Fibroblast of the conjunctiva (primary cell): ENCODE data around the gene CARNS1.
A peak's percentile ranks its signal among the peaks of the same experiment; 100 is the strongest.
"Not testable (repeated sequence)": the region's sequence is repeated elsewhere in the genome, so short reads cannot be mapped to it uniquely, and the experiment has no call there.

Source experiments
- DNase-seq: peaks from one replicate; pipeline ENCODE4 v3.0.0-alpha.2; 2010; ENCODE audit warnings: low read depth

Gene CARNS1

DNA sequence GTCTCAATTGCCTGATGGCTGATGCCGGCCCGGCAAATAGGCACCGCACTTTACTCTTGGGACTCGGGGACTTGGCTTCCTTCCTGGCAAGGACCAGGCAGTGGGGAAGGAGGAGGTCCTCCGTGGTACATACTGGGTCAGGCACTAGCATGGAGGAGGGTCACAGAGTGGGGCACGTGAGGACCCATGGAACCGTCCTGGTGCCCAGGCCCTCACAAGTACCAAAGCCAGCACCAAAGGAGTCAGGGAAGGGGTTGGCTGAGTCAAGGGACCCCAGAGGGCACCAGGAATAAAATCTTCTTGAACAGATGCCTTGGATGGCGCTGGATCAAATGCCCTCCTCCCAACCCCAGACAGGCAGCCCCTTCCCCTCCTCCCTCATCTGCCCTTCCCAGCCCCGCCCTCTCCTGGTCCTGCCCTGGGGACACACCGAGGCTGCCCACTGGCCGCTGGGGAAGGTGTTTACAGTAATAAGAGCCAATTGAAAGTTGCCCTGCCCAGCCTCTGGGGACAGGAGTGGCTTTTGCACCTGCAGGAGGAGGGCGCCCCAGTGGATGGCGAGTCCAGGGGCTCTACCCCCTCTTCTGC, 5.6 kb upstream of the CARNS1 start:
- no peak for DNase-seq

DNA sequence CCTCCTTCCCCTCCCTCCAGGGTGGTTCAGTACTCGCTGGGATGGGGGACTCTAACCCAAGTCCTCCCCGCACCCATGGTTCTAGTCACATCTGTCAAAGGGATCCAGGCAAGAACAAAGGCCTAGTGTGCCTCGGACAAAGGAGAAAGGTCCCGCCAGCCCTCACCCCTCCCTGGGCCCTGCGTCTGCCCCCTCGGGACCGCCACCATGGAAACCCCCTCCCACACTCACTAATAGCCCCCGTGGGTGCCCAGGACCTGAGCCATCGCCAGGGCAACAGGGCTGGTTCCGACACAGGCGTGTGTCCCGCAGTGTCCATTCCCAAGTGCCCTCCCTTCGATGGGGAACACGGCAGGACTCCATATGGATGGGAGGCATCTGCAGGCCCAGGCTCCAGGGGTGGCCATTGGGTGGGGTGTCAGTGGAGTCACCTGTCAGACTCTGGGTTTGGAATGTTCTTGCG, 5.1 kb upstream of the CARNS1 start:
- no peak for DNase-seq

DNA sequence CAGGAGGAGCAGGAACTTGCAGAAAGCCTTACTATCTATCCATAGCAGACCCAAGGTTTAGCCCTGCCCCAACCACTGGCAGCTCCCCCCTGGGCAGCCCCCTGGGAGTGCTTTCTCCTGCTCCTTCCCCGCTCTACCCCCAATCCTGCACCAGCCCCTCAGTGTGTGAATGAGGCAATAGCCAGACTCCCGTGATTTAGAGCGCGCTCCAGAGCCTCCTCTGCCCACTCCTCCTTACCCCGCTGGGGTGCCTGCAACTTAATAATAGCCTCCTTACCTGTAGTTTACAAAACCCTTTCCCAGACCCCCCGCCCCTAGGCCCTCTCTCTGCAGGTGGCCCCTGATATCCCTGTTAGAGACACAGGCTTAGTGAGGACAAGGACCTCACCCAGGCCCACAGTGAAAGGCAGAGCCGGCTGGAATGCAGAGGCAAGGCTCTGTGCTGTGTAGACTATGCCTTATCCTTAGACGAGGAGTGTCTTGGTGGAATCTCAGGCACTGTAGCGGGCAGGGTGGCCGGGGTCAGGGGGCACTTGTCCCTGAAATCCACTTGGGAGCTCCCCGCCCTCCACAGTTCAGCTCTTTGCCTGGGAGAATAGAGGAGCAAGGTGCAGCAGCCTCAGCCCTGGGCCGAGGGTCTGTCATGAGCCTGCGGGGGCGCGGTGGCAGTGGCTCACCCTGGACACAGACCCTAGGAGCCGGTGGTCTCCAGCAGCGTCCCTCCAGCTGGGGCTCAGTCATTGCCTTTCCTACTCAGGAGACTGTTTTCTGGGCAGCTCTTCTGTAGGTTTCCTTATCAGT, 4.3 kb upstream of the CARNS1 start:
- no peak for DNase-seq

DNA sequence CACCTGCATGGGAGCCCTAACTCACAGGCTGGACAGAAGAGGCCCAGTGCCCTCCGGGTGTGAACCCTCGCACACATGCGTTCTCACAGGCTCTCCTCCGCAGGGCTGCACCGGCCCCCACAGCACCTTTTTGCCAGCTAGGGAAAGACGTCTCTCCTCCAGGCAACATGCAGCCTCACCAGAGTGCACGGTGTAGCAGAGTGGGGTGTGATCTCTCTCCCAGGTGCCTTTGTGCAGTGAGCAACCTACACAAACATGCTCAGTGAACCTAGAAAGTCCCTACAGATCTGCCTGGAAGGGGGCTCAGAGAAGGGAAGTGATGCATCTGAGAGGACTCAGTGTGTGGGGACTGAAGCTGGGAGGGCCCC, 3.7 kb upstream of the CARNS1 start:
- DNase-seq = no peak

DNA sequence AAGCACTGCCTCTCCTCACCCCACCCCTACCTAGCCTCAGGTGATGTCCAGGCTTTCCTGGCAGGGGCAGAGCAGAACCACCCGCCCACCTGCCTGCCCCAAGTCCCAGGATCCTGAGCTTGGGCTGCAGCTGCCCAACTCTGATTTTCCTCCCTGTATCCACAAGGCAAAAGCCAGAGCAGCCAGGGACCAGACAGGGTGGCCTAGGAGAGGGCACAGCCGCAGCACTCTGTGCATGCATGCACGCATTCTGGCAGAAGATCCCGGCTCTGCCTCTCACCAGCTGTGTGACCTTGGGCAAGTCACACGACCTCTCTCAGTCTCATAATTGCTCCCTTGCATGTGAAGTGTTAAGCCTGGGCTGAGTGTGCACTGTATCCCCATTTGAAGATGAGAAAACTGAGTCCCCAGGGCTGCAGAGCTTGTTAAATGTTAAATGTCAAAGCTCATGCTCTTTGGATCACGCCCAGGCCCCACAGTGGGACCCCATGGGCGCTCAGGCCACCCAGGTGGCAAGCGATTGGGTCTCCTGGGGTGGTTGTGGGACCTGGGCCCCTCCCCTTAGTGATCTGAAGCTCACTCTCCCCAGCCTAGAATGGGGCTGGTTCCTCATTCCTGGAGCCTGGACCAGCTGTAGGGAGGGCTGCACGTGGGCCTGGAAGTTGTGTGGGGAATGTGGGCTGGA, 2.8 kb upstream of the CARNS1 start:
- no peak for DNase-seq

DNA sequence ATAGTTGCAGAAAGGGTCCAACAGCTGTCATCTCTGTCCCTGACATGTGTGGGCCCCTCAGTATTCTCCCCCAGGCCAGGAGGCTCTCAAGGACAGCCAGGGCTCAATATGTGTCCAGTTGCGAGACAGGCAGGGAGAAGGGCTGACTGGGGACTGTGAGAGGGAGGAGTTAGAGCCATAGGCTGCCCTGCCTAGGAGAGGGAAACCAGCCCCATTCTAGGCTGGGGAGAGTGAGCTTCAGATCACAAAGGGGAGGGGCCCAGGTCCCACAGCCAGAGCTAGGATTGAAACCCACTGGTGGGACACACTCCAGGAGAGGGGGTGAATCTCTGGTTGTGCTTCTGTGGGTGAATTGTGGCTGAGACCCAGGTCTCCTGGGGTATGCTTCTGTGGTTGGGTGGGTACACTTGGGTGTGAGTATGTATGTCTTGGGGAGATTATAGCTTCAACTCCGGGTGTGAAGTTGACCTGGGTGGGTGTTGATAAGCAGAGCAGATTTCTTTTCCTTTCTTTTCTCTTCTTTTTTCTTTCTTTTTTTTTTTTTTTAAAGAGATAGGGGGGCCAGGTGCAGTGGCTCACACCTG, 2.1 kb upstream of the CARNS1 start:
- DNase-seq = no peak

DNA sequence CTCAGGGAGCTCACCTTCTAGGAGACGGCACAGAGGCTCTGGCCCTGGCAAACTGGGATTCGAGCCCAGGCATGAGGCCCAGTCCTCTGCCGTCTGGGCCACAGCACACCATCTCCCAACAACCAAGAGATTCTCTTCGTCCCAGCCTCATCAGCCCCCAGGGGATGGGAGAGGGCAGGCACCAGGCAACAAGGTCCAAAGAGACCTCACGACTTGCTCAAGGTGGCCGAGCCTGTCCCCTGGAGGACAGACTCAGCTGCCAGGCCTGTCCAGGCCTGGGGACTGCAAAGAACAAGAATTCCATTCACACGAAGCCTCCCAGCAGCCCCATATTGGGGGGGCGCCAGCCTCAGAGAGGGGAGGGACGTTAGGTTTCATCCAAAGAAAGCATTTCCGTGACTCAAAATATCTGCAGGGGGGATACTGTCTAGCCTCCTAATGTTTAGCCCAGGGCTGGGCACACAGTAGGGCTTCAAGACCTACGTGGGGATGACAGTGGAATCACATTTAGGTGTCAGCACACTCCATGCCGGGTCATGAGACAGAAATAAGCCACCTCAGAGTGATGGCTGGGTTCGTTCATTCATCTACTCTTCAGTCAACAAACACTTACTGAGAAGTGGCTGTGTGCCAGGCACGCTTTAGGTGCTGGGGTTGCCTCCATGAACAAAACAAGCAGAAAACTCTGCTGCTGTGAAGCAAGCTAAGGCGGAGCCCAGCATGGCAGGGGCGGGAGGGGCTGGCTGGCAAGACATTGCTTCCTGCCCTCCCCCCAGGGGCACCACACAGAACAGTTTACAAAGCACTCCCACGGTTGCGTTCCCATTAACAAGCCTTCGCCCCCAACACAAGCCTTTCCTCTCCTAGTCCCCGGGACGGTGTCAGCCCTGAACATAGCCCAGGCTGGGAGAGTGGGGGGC, 1.2 kb downstream of the CARNS1 start:
- no peak for DNase-seq

DNA sequence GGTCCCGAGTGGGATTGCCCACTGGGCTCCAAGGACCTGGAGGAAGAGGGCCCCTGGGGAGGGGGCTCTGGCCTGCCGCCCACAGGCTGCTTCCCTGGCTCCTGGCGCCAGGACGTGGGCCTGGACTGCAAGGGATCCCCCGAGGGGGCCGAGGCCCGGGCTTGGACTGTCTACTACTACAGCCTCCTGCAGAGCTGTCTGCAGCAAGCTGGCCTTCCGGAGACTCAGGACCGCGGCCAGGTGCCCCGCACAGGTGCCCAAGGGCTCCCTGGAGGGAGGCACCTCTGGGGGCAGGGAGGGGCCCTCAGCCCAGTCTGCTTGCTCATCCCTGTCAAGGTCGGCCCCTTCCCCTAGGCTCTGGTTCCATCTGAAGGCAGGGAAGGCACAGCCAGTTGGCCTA, 1.9 kb downstream of the CARNS1 start:
- no peak for DNase-seq

DNA sequence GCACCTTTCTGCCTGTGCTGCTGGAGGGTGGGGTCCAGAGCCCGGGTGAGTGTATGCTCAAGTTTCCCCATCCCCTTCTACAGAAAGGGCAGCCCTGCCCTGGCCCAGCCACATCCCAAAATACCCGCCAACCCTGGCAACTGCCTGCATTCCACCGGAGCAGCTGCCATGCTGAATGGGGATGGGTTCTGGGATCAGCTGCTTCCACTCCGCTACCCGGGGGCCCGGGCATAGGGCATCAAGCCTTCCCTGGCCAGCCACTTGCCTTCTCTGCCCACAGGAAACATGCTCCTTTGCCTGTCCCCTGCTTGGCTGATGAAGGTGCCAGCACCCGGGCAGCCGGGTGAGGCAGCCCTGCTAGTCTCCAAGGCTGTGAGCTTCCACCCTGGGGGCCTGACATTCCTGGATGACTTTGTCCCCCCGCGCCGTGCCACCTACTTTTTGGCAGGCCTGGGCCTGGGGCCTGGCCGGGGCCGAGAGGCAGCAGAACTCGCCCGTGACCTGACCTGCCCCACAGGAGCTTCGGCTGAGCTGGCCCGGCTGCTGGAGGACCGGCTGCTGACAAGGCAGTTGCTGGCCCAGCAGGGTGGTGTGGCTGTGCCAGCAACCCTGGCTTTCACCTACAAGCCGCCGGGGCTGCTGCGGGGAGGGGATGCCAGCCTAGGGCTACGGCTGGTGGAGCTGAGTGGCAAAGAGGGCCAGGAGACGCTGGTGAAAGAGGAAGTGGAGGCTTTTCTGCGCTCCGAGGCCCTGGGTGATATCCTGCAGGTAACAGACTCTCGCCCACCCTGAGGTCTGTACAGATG, 3.2 kb downstream of the CARNS1 start:
- no peak for DNase-seq

DNA sequence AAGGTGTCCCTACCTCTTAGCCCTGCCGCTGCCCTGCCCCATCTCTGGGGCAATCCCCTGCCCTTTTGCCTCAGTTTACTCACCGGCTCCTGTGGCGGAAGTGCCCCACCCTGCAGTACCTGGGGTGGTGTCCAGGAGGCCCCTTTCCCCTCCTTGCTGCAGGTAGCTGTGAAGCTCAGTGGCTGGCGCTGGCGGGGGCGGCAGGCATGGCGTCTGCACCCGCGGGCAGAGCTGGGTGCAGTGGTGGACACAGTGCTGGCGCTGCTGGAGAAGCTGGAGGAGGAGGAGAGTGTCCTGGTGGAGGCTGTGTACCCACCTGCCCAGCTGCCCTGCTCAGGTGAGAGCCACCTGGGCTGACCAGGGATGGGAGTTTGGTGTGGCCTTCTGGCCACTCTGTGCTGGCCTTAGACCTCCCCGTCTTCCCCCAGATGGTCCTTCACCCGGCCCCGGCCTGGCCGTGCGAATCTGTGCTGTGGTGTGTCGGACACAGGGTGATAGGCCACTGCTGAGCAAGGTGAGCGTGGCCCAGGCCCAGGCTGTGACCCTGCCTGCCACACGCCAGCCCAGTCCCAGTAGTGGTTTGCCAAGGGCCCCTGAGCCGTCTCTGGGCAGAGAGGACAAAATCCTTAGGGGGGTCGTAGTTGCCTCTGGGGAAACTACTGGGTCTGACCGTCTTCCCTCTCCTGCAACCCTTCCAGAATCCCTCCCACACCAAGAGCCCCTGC, 4.0 kb downstream of the CARNS1 start:
- DNase-seq = no peak

DNA sequence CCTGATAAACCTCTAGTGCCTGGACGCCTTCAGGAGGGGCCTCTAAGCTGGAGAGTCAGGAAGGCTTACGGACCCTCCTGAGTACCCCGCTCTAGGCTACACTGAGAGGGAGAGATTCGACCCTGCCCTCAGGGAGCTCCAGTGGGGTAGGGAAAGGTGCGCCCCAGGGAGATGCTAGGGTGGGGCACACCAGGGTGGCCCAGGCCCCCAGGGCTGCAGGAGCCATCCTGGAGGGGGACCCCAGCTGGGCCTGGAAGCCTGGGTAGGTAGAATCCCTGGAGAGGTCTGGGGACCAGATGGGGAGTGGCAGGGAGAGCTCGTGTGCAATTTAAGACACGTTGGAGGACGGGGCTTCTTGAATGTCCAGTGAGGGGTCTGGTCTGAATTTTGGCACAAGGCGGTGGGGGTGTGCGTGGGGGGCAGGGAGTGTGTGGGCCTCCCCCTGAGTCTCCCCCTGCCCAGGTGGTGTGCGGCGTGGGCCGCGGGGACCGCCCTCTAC, 4.7 kb downstream of the CARNS1 start:
- no peak for DNase-seq

DNA sequence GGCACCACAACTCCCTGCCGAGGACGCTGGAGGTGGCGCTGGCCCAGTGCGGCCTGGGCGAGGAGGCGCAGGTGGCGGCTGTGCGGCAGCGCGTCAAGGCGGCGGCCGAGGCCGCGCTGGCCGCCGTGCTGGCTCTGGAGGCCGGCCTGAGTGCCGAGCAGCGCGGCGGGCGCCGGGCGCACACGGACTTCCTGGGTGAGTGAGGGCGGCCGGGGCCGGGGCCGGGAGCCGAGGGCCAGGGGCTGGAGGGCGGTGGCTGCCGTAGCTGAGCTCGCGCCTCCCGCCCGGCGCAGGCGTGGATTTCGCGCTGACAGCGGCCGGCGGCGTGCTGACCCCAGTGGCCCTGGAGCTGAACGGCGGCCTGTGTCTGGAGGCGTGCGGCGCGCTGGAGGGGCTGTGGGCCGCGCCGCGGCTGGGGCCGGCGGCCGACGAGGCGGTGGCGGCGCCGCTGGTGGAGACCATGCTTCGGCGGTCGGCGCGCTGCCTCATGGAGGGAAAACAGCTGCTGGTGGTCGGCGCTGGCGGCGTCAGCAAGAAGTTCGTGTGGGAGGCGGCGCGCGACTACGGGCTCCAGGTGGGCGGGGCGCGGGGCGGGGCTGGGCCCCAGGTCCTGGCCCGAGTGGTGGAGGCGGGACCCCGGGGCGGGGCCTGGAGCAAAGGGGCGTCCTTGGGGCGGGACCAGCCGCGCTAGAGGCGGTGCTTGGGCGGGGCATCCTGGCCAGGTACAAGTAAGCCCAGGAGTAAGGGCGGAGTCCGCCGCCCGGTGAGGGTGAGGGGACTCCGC, 5.4 kb downstream of the CARNS1 start:
- DNase-seq = peak; percentile 74

DNA sequence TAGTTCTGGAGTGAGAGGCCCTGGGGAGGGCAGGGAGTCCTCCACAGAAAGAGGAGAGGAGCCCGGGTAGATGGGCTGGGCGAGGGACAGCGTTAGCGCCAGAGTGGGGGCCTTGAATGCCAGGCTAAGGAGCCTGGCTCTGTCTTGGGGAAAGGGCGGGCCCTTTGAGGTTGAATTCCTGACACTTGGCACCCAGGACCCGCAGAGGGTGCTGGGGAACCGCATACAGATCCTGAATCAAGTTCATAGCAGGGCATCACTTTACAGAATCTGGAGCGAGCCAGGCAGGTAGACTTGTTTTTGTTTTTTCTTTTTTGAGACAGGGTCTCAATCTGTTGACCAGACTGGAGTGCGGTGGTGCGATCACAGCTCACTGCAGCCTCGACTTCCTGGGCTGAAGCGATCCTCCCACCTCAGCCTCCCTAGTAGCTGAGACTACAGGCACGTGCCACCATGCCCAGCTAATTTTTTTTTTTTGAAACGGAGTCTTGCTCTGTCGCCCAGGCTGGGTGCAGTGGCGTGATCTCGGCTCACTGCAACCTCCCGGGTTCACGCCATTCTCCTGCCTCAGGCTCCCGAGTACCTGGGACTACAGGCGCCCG, 6.1 kb downstream of the CARNS1 start:
- DNase-seq = no peak

DNA sequence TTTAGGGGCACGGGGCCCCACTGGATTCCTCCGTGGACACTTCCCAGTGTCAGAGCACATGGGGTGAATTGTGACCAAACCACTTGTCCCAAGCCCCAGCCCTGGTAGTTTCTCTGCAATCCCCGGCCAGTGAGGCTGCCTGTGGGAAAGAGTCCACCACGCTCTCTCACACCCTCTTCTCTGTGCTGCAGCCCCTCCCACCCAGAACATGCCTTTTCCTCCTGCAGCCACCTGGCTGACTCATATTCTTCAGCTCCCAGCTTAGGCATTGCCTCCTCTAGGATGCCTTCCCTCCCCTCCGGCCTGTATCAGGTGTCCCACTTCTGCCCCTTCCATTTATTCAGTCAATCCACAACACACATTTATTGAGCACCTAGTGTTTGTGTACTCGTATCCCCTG, 7.4 kb downstream of the CARNS1 start:
- DNase-seq = no peak

DNA sequence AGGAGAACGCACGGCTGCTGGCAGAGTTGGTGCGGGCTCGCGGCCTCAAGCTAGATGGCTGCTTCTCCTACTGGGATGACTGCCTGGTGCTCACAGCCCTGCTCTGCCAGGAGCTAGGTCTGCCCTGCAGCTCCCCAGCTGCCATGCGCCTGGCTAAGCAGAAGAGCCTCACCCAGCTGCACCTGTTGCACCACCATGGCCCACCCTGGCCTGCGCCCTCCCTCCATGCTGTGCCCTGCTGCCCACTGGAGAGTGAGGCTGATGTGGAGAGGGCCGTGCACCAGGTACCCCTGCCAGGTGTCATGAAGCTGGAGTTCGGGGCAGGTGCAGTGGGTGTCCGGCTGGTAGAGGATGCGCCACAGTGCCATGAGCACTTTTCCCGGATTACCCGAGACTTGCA, 8.0 kb downstream of the CARNS1 start:
- DNase-seq = no peak

DNA sequence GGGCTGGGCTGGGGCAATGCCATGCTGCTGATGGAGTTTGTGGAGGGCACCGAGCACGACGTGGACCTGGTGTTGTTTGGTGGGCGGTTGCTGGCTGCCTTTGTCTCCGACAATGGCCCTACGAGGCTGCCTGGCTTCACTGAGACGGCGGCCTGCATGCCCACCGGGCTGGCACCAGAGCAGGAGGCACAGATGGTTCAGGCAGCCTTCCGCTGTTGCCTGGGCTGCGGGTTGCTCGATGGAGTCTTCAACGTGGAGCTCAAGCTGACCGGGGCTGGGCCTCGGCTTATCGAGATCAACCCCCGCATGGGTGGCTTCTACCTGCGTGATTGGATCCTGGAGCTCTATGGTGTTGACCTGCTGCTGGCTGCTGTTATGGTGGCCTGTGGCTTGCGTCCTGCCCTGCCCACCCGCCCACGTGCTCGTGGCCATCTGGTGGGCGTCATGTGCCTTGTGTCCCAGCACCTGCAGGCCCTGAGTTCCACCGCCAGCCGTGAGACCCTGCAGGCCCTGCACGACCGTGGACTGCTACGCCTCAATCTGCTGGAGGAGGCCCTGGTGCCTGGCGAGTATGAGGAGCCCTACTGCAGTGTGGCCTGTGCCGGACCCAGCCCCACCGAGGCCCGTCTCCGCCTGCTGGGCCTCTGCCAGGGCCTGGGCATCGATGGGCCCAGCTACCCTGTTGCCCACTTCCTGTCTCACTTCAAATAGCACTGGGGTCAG, 8.6 kb downstream of the CARNS1 start:
- DNase-seq = no peak

DNA sequence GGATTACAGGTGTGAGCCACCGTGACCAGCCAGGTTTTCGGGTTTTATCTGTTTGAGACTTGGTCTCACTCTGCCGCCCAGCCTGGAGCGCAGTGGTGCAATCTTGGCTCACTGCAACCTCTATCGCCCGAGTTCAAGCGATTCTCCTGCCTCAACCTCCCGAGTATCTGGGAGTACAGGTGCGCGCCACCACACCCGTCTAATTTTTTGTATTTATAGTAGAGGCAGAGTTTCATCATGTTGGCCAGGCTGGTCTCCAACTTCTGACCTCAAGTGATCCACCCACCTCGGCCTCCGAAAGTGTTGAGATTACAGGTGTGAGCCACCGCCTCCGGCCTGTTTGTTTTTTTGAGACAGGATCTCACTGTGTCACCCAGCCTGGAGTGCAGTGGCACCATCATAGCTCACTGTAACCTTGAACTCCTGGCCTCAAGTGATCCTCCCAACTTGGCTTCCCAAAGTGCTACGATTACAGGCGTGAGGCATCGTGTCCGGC, 11.9 kb downstream of the CARNS1 start:
- not testable (repeated sequence) for DNase-seq
